Liver (tissue), 9 donors: ENCODE measurements around the gene CAMSAP1. TPM values are rescaled to one million over a fixed set of nuclear protein-coding genes. Genes with fewer than 3 reads are reported as not detected.

ENCODE experiments used
- DNase-seq: peaks from one replicate; pipeline ENCODE4 v3.0.0-alpha.2; 2017; ENCODE audit warnings: low spot score
- H3K27ac ChIP-seq, 2 donors: one replicate each; pipeline ENCODE4 v1.7.0; 2013; ENCODE audit warnings: inconsistent platforms in 2 of 2, low read length in 2 of 2, control low read depth in 1 of 2, low read depth in 1 of 2, mild to moderate bottlenecking in 1 of 2
- H3K27me3 ChIP-seq, 4 donors: one replicate each; pipeline versions ENCODE4 v1.6.1 to v1.7.0; 2013; ENCODE audit warnings: low read length in 3 of 4, inconsistent platforms in 1 of 4, mild to moderate bottlenecking in 1 of 4, moderate library complexity in 1 of 4; ENCODE audit not compliant: control insufficient read depth in 4 of 4, insufficient read depth in 4 of 4
- H3K36me3 ChIP-seq, 4 donors: one replicate each; pipeline versions ENCODE4 v1.6.1 to v1.7.0; 2013; ENCODE audit warnings: low read length in 3 of 4, mild to moderate bottlenecking in 3 of 4, low read depth in 1 of 4, moderate library complexity in 1 of 4; ENCODE audit not compliant: control insufficient read depth in 4 of 4, insufficient read depth in 3 of 4
- H3K4me1 ChIP-seq, 4 donors: one replicate each; pipeline versions ENCODE4 v1.6.1 to v1.7.0; 2013; ENCODE audit warnings: low read length in 3 of 4, mild to moderate bottlenecking in 3 of 4, moderate library complexity in 1 of 4; ENCODE audit not compliant: control insufficient read depth in 4 of 4, insufficient read depth in 4 of 4
- H3K4me3 ChIP-seq, 3 donors: one replicate each; pipeline versions ENCODE4 v1.6.1 to v1.7.0; 2013; ENCODE audit warnings: low read length in 3 of 3, control low read depth in 1 of 3, low read depth in 1 of 3, mild to moderate bottlenecking in 1 of 3
- H3K9ac ChIP-seq, 2 donors: one replicate each; pipeline ENCODE4 v1.7.0; 2013; ENCODE audit warnings: low read length in 2 of 2, mild to moderate bottlenecking in 2 of 2, moderate library complexity in 2 of 2, control low read depth in 1 of 2, low read depth in 1 of 2
- H3K9me3 ChIP-seq, 4 donors: one replicate each; pipeline versions ENCODE4 v1.6.1 to v1.7.0; 2013; ENCODE audit warnings: low read length in 3 of 4; ENCODE audit not compliant: control insufficient read depth in 4 of 4
- CTCF ChIP-seq: fragments of 150-350 bp; IDR thresholded peaks from 2 replicates; pipeline ENCODE4 v1.5.1; 2017; ENCODE audit warnings: improper control_type of control experiment, low read depth, low read length; ENCODE audit not compliant: missing input control
- EGR1 ChIP-seq, 2 donors: IDR thresholded peaks; 2 replicates each; pipeline ENCODE4 v1.6.1; 2016 to 2018; ENCODE audit warnings: antibody characterized with exemption in 2 of 2, low read depth in 2 of 2
- FOXA1 ChIP-seq: IDR thresholded peaks from 2 replicates; pipeline ENCODE4 v1.6.1; 2016; ENCODE audit warnings: antibody characterized with exemption
- GABPA ChIP-seq, 2 donors: IDR thresholded peaks in 1 of 2; conservative IDR thresholded peaks in 1 of 2; 2 replicates each; pipeline ENCODE4 v1.6.1; 2016; ENCODE audit warnings: antibody characterized with exemption in 2 of 2, mild to moderate bottlenecking in 1 of 2, moderate library complexity in 1 of 2
- HNF4A ChIP-seq, 2 donors: conservative IDR thresholded peaks; 2 replicates each; pipeline ENCODE4 v1.6.1; 2016; ENCODE audit warnings: antibody characterized with exemption in 2 of 2, mild to moderate bottlenecking in 2 of 2
- JUND ChIP-seq, 2 donors: IDR thresholded peaks; 2 replicates each; pipeline ENCODE4 v1.6.1; 2016; ENCODE audit warnings: antibody characterized with exemption in 2 of 2
- NR2F2 ChIP-seq: IDR thresholded peaks from 2 replicates; pipeline ENCODE4 v1.6.1; 2016; ENCODE audit warnings: antibody characterized with exemption
- RAD21 ChIP-seq, 2 donors: IDR thresholded peaks; 2 replicates each; pipeline ENCODE4 v1.6.1; 2016; ENCODE audit warnings: antibody characterized with exemption in 2 of 2, mild to moderate bottlenecking in 2 of 2
- RXRA ChIP-seq, 2 donors: IDR thresholded peaks; 2 replicates each; pipeline ENCODE4 v1.6.1; 2017 to 2018; ENCODE audit warnings: antibody characterized with exemption in 2 of 2, mild to moderate bottlenecking in 1 of 2
- SP1 ChIP-seq: IDR thresholded peaks from 2 replicates; pipeline ENCODE4 v1.6.1; 2018; ENCODE audit warnings: antibody characterized with exemption, mild to moderate bottlenecking
- TAF1 ChIP-seq: conservative IDR thresholded peaks from 2 replicates; pipeline ENCODE4 v1.6.1; 2016; ENCODE audit warnings: antibody characterized with exemption, mild to moderate bottlenecking
- YY1 ChIP-seq: IDR thresholded peaks from 2 replicates; pipeline ENCODE4 v1.6.1; 2016; ENCODE audit warnings: antibody characterized with exemption, mild to moderate bottlenecking
- ZBTB33 ChIP-seq: IDR thresholded peaks from 2 replicates; pipeline ENCODE4 v1.6.1; 2016; ENCODE audit warnings: antibody characterized with exemption
- WGBS: extraction: QIAGEN DNeasy Blood & Tissue Kit; methylation state at CpG from one replicate; pipeline ENCODE4 v1.1.7; 2013; 5-methylcytosine and 5-hydroxymethylcytosine counted together
- polyA plus RNA-seq, 2 donors: library from polyadenylated mRNA; stranded (reverse) in 1 of 2; unstranded in 1 of 2; fragments of 200-250 nt in 1 of 2; fragments of >200 nt in 1 of 2; fragmentation: Nextera tagmentation in 1 of 2; extraction: Ambion mirVana in 1 of 2; gene quantifications; one replicate each; pipeline versions ENCODE4 v1.2.1 to v1.2.3, GENCODE V29; 2013 to 2015
- total RNA-seq, 2 donors: library from RNA; depleted of rRNA; stranded (reverse); fragments of >200 nt; gene quantifications; one replicate each; pipeline ENCODE4 v1.2.3, GENCODE V29; 2014
- TF ChIP-seq, protein P1 (sequence below): IDR thresholded peaks from 2 replicates; pipeline ENCODE4 v1.6.1; 2016; ENCODE audit warnings: antibody characterized with exemption
- TF ChIP-seq, protein P2 (sequence below): IDR thresholded peaks from 2 replicates; pipeline ENCODE4 v1.6.1; 2016; ENCODE audit warnings: antibody characterized with exemption, mild to moderate bottlenecking
- donor health status: healthy.
- donor health status: healthy.
- donor health status: healthy.
- donor health status: healthy.
- donor health status: healthy.

The CAMSAP1 gene
- total and polyA plus RNA-seq, 4 donors: 0.97 to 6.4 (median 5.1) TPM

GRCh38 chr9:135815830-135816650 is 91.3 kb downstream of the CAMSAP1 start:
- TF ChIP-seq, protein P1, sequence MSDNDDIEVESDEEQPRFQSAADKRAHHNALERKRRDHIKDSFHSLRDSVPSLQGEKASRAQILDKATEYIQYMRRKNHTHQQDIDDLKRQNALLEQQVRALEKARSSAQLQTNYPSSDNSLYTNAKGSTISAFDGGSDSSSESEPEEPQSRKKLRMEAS: no peak
- TF ChIP-seq EGR1 (IDR thresholded peaks at IDR 0.05; ENCODE audit: low read depth in 2 of 2) (no peak), RXRA (IDR thresholded peaks at IDR 0.05) (no peak), CTCF (no peak), GABPA (IDR thresholded peaks at IDR 0.05 in 1 of 2, conservative IDR thresholded peaks at IDR 0.05 in 1 of 2) (no peak), JUND (IDR thresholded peaks at IDR 0.05) (no peak), NR2F2 (no peak)
- TF ChIP-seq, protein P2, sequence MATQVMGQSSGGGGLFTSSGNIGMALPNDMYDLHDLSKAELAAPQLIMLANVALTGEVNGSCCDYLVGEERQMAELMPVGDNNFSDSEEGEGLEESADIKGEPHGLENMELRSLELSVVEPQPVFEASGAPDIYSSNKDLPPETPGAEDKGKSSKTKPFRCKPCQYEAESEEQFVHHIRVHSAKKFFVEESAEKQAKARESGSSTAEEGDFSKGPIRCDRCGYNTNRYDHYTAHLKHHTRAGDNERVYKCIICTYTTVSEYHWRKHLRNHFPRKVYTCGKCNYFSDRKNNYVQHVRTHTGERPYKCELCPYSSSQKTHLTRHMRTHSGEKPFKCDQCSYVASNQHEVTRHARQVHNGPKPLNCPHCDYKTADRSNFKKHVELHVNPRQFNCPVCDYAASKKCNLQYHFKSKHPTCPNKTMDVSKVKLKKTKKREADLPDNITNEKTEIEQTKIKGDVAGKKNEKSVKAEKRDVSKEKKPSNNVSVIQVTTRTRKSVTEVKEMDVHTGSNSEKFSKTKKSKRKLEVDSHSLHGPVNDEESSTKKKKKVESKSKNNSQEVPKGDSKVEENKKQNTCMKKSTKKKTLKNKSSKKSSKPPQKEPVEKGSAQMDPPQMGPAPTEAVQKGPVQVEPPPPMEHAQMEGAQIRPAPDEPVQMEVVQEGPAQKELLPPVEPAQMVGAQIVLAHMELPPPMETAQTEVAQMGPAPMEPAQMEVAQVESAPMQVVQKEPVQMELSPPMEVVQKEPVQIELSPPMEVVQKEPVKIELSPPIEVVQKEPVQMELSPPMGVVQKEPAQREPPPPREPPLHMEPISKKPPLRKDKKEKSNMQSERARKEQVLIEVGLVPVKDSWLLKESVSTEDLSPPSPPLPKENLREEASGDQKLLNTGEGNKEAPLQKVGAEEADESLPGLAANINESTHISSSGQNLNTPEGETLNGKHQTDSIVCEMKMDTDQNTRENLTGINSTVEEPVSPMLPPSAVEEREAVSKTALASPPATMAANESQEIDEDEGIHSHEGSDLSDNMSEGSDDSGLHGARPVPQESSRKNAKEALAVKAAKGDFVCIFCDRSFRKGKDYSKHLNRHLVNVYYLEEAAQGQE: no peak
- Histone ChIP-seq H3K9ac (no peak overlapping the region), H3K9me3 (no peaks in the 10 kb centered on the region), H3K27ac (no peak overlapping the region), H3K27me3 (no peaks in the 10 kb centered on the region), H3K4me1 (no peaks in the 10 kb centered on the region), H3K4me3 (no peak overlapping the region), H3K36me3 (peaks cover 21 to 76% (median 39%) of the 10 kb centered on the region in 4 donors)
- DNase-seq: no peak
- WGBS: 91% methylated on average over 28 of the region's 28 CpGs

DNA sequence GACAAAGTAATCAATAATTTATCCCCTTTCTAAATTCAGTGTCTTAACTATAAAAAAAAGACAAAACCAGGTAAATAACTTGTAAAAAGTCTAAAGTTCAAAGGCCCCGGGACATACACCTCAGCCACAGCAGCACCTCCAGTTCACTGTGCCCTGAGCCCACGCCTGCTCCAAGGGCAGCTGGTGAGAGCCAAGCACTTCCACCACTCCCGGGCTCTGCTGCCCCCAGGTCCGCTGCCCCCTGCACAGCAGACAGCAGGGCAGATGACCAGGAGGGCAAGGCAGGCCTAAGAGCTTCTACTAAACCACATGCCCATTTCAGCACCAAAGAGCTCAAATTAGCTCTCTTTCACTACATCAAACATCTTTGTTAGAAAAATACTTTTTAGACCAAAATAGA is 91.9 kb downstream of the CAMSAP1 start:
- no peak overlapping the region for H3K27ac ChIP-seq
- WGBS: 87% methylated on average over 4 of the region's 4 CpGs
- TF ChIP-seq YY1 (no peak), HNF4A (conservative IDR thresholded peaks at IDR 0.05) (no peak), RAD21 (IDR thresholded peaks at IDR 0.05) (no peak), SP1 (no peak), ZBTB33 (no peak), TAF1 (no peak), CTCF (no peak), GABPA (IDR thresholded peaks at IDR 0.05 in 1 of 2, conservative IDR thresholded peaks at IDR 0.05 in 1 of 2) (no peak), EGR1 (IDR thresholded peaks at IDR 0.05; ENCODE audit: low read depth in 2 of 2) (no peak), NR2F2 (no peak), FOXA1 (no peak)
- TF ChIP-seq, protein P2: no peak
- TF ChIP-seq, protein P1: no peak
- H3K27me3 ChIP-seq: no peaks in the 10 kb centered on the region
- no peak for DNase-seq
- no peak overlapping the region for H3K4me3 ChIP-seq
- H3K36me3 ChIP-seq: peaks cover 20 to 76% (median 40%) of the 10 kb centered on the region in 4 donors
- H3K9ac ChIP-seq: no peak overlapping the region
- H3K4me1 ChIP-seq: no peaks in the 10 kb centered on the region
- H3K9me3 ChIP-seq: no peaks in the 10 kb centered on the region
